NCI-H2196 (cell line): ENCODE measurements around the gene FLOT2.
A peak's percentile ranks its signal among the peaks of the same experiment; 100 is the strongest.
"Not testable (repeated sequence)": the region's sequence is repeated elsewhere in the genome, so short reads cannot be mapped to it uniquely, and the experiment has no call there.

Experiments used
- DNase-seq: peaks from one replicate; lab custom pipeline; 2025; ENCODE audit not compliant: unreplicated experiment; lab: John Stamatoyannopoulos, UW

The FLOT2 gene, protein sequence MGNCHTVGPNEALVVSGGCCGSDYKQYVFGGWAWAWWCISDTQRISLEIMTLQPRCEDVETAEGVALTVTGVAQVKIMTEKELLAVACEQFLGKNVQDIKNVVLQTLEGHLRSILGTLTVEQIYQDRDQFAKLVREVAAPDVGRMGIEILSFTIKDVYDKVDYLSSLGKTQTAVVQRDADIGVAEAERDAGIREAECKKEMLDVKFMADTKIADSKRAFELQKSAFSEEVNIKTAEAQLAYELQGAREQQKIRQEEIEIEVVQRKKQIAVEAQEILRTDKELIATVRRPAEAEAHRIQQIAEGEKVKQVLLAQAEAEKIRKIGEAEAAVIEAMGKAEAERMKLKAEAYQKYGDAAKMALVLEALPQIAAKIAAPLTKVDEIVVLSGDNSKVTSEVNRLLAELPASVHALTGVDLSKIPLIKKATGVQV

DNA sequence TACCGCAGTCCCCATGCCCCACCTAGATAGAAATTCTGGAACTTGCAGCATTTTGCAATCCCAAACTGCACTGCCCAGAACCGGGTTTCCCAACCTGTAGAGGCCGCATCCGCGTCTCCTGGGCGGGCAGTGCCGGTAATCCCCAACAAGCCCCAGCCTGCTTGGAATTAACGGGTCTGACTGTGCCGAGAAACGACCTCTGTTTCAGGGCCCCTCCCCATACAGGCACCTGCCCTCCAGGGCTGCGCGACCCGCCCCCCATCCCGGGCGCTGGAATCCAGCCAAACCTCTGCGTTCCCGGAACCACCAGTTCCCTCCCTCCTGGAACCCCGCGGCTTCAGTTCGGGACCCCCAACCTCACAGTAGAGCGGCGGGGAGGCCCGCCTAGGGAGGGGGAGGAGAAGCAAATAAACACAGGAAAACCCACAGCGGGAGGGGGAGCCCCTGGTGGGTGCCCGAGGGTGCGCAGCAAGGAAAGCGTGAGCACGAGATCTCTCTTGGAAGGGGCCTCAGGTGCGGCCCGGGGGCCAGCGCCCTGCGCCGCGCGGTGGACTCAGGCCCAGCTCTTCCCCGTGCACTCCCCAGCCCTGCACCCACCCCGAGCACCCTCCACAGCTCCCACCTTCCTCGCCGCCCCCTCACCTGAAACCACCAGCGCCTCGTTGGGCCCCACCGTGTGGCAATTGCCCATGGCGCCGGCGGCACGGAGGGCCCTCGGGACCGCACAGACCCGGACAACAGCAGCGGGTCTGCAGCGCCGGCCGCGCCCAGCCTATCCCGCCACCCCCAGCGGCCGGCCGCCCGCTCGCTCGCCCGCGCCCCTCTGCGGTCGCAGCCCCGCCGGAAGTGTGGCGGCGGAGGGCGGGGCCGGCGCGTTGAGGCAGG, at the start of gene FLOT2:
Gene FLOT2 (minus strand): TSS at position 850 of the 885 bp plus-strand sequence. CDS start 159 bp downstream, at position 691.
- DNase-seq: peak; percentile 42

DNA sequence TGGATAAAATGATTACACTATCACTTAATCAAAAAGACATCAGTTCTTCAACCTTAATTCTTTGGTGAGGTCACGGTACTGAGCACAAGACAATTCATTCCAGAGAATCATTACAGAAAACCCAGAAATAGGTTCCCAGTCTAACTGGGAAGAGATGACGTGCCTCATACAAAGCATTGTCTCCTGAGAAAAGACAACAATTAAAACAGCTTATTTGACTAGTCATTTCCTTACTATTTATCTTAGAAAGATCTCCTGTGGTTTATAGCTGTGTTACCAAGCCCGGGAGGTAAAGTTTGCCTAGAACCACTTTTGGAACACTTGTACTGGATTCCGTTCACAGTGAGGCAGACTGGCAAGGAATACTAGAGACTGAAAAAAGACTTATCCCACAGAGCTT, 48.7 kb upstream of the FLOT2 start:
- no peak for DNase-seq

DNA sequence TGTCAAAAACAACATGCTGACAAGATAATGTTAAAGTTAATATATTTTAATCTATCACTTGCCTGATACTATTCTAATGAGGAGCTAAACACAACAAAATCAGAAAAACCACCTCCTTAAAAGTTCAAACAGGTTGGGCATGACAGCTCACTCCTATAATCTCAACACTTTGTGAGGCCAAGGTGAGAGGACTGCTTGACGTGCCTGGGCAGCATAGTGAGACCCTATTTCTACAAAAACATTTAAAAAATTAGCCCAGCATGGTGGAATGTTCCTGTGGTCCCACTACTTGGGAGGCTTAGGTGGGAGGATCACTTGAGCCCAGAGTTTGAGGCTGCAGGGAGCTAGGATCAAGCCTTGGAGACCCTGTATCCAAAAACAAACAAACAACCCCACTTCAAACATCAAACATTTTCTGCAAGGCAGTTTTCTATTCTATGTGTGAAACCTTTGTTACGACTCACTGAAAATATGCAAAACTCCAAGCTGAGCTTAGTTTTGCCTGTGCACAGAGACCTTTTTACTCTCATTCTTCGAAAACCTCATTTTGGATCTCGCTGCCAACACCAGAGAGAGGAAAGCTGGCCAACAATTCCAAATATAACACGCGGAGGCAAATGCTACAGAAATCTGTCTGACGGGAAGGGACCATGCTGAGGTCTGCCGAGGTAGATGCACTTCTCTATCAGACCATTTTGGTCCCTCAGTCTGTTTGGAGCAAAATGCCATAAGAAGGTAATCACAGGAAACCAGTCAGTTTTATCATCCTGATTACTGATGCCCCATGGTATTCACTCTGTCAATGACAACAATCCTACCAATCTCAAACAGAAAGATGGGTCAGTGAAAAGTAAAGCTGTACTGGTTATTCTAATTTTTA, 47.6 kb upstream of the FLOT2 start:
- DNase-seq: no peak

DNA sequence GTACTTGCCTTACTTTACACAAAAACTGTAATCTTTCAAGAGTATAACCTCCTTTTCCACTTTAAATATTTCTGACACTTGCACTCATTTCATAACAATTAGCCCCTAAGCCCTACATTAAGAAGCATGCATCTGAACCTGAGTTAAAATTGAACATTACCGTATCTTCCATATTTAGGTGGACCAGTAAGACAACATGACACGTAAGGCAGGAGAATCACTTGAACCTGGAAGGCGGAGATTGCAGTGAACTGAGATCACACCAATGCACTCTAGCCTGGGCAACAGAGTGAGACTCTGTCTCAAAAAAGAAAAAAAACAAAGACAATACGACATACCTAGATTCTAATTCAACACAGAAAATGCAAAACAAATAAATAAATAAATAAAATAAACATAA, 46.8 kb upstream of the FLOT2 start:
- no peak for DNase-seq

DNA sequence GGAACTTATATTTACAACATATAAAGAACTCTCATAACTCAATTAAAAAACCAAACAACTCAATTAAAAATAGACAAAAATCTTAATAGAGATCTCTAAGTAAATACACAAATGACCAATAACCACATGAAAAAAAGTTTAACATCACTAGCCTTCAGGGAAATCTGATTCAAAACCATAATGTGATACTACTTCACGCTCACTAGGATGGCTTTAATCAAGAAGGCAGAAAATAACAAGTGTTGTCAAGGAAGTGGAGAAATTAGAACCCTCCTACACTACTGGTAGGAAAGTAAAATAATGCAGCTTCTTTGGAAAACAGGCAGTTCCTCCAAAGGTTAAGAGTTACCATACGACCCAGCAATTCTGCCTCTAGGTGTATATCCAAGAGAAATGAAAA, 45.4 kb upstream of the FLOT2 start:
- no peak for DNase-seq

DNA sequence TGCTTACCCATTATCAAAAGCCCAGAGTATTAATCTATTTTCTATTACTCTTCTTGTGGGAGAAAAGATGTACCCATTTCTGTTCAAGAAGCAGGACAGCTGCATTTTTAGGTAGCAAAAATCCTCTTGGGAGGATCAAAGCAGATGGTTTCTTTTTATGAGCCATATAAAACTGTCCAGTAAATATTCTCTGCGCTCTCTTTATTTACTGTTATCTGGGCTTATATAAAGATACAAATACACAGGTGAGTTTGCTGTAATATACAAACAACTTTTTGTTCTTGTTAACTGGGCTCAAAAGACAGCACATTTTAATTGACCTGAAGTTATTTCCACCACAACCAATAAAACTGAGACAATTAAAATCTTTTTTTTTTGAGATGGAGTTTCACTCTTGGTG, 43.7 kb upstream of the FLOT2 start:
- no peak for DNase-seq

DNA sequence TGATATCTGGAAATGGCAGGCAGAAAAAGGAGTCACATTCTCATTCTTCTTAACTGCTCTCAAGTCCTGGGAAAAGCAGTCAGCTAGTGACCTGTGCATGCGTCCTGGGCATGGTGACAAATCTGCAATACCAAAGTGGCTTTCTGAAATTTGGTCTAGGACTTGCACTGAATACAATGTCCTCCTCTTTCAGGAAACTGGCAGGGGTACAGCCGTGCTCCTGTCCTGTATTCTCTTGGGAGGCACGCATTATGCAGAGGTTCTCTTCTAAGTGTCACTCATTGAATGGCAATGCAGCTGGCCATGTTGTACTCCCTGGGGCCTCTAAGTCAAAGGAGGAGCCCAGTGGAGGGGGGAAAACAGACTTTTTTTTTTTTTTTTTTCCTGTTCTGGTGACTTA, 43.1 kb upstream of the FLOT2 start:
- no peak for DNase-seq

DNA sequence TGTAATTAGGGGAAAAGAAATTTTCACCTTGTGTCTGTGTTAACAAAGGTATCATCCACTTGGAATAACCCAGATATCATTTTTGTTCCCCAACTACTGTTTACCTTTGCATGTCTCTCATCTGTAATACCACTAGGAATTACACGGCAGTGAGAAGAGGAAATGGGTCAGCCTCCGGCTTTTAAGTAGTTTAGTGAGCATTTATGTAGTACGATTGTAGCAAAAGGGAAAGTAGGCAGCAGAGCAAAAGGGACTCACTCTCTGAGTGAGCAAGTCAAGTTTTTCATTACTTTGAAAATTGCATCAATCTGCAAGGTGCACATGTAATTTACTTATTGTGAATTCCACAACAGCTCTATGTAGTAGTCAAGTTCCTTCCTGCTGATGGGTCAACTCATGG, 42.6 kb upstream of the FLOT2 start:
- DNase-seq: no peak

DNA sequence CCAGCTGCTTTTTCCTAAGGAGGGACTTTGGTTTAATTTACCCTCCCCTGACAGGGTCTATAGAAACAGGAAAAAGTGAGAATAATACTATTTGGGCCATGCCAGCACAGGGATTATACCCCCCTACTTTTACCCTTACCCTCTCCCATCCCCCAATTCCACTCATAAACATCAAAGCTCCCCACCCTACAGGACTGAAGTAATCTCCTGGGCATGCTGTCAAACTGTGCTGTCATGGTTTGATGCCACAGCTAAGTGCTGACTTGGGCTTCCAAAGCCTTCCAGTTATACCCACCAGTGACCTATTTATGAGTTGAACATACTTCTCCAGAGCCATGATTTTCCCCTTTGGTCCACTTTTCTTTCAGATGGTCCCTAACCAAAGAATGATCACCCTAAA, 41.0 kb upstream of the FLOT2 start:
- no peak for DNase-seq

DNA sequence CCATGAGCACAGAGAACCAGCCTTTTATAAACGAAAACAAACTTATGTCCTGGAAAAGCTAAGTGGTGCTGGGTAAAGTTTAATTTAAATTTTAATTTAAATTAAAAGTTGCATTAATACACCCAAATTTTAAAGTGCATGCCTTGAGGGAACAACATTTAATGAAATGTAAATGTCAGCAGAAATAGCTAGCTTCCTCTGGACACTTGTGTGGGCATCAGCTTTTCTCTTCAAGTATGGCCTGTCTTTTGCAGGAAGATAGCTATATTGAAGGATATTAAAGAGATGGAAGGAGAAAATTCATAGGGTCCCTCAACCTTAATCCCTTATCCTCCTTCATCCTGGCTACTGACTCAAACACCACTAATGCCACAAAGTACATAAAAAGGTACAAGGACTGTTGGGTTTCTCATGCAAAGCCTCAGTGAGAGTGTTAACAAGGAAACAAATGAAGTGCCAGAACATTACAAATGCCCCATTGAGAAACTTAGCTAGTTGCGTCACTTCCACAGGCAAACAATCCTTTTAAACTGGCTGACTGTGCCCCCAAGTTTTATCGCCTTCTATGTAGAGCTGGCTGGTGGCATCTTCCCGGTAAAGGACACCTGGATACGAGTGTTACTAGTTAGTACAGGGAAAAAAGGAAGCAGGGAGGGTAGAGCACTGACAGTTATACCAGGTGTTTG, 39.7 kb upstream of the FLOT2 start:
- no peak for DNase-seq

DNA sequence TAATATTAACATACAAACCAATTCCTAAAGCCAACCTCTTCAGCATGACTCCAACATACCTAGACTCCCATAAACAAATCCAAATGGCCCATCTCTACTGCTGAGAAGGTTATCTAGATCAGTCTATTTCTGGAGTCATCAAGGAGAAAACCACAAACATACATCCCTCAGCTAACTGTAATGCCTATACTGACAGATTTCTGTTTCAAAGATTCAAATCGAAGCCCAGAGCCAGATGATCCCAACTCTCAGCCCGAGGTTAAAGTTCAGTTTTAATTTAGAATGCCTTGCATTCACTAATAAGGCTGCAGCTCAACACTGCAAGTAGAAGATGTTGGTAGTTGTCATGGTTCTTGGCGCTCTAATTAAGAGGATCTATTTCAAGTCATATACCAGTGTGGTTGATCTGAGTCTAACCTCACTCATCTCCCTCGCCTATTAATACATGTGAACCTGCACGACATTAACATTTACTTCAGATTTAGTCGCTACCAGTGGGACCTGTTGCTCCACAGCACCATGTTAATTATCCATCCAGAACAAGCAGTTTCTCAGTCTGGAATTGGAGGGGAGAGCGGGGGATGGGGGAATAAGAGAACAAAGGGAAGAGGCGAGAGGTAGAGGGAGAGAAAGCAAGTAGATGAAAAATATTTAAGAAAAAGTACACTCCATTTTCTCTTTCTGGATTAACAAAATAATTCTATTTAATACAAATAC, 38.4 kb upstream of the FLOT2 start:
- no peak for DNase-seq

DNA sequence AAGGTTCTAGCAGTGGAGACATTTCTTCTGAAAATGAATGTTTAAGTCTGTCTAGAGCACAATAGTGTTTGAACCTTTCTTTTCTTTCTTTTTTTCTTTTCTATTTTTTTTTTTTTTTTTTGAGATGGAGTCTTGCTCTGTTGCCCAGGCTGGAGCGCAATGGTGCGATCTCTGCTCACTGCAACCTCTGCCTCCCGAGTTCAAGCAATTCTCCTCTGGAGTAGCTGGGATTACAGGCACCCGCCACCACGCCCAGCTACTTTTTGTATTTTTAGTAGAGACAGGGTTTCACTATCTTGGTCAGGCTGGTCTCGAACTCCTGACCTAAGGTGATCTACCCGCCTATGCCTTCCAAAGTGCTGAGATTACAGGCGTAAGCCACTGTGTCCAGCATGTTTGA, 37.0 kb upstream of the FLOT2 start:
- not testable (repeated sequence) for DNase-seq

DNA sequence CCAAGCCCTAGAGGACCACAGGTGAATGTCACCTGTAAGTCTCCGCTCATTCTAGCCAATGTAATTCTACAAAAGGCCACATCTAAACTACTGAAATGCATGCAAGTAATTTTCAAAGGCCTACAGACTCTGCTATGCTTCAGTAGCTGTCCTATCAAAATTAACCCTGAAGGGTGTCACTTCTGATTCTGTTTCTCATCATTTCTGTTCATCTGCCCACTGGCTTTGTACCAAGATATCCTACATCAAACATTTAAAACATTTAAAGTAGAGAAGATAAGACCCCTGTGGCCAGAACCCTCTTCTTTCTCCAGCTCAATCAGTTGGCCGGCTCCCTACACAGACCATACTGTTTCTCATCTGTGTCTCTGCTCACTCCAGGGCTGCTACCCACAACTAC, 32.3 kb upstream of the FLOT2 start:
- no peak for DNase-seq

DNA sequence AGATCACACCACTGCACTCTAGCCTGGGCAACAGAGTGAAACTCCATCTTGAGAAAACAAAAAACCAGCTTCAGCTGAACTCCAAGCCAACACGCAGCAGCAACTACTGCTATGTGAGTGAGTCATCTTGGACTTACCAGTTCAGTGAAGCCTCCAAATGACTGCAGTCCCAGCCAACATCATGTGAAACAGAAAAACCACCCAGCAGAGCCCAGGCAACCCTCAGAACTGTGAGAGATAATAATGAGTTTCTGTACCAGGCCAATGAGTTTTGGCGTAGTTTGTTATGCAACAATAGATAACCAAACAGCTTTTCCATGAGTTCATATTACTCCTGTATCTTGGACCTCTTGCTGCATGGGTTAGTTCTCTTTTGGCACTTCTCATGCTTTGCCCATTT, 30.5 kb upstream of the FLOT2 start:
- no peak for DNase-seq

DNA sequence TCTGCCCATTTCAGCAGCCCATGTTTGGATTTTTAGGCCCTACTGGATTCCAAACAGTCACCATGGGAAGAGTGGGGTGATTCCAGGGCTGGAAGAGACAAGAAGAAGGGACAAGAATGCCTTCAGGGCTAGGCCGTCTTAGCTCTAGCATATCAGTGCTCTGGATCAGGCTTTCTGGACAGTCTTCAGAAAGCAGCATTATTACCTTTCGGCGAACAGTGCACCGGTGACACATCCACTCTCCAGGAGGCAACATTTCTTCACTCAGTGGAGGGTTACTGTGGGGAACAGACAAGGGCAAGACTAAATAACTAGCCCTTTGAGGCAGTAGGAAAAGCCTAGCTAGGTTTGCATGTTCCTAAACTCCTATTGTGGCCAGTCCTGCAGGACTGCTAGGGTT, 29.3 kb upstream of the FLOT2 start:
- DNase-seq: no peak

DNA sequence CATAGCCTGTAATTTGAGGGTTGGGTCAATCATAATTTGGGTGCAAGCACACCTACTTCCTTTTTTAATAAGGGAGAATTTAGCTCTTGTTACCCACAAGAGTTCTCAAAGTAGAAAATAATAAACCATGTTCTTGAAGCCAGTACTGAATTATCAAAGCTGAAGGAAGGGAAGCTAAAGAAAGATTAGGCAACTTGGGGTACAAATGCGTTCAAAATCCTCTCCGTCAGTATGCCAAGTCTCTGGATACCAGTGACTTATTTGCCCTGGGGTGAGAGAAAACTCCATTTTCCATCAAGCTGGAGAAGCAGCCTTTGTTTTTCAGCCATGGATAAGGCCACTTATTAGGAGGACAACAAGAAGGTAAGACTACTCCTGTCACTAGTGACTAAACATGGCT, 28.8 kb upstream of the FLOT2 start:
- no peak for DNase-seq

DNA sequence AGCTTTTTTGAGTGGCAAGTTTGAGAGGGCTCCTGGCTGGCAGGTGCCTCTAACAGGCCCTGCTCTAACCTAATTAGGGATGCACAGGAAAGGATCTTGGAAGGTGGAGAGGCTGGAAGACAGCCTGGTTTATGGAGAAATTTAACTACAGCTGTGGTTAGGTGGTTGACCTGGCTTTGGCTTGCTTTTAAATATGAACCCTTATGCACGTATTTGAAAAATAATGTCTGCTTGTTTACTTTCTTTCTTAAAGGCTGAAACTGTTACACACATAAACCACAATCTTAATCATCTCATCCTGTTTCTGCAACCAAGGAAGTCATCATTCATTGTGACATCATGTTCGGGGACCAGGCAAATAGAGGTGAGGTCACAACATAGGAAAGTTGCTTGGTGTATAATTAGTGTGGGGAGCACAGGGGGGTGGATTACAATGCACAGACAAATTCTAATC, 28.4 kb upstream of the FLOT2 start:
- DNase-seq: peak; percentile 1

DNA sequence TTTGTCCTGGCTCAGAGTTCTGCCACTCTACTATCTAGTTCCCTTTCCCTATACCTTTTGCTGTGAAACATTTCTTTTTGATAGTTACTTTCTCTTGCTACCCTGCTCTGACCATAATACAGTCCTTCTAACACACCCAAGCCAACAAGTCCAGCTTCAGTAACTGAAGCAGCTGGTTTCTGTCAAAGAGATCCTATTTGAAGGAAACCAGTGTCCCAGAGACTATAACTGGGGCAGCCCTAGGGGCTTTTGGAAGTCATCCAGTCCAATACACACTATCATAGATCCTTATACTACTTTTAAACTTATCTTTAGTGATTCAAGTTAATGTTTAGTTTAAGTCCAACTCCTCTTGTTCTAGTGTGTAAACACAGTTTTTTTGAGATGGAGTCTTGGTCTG, 22.7 kb upstream of the FLOT2 start:
- no peak for DNase-seq

DNA sequence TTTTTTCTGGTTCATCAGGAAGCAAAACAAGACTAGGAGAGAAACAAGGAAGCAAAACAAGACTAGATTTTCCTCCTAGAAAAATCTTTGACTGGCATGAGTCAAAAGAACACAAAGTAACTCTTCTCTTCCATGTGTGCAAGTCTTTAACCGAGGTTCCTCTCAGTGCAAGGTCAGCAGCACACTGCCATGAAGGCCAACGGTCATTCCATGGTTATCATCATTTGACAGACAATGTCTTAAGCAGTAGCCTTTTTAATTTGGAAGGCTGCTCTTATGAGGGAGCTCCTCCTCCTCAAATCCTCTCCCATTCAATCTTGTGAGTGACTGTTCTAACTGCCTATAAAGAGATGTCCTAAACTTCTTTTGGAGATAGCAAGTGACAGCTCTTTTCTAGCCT, 20.8 kb upstream of the FLOT2 start:
- DNase-seq: no peak

DNA sequence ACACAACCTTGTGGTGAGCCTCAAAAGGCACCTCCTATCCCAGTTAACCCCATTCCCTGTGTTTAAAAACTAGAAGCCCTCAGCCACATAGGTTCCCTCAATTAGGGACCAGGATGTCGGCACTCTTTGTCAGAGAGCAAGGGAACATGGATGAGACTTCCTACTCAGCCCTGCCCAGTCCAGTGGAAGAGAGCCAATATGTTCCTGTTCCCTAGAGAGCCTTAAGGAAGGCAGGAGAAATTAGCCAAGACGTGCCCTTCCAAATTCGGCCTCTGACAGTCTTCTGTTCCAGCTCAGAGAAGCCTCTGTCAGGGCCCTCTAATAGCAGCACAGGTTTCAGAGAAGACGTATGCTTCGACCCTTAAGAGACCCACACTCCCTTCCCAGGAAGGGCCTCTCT, 19.9 kb upstream of the FLOT2 start:
- DNase-seq: no peak
